ENCODE data around the gene LYZL6.
"Not testable (repeated sequence)": the region's sequence is repeated elsewhere in the genome, so short reads cannot be mapped to it uniquely, and the experiment has no call there.

Gene LYZL6

GRCh38 chr17:35944151-35944550, 638 bp upstream of the LYZL6 start:
- no peak for DNase-seq

GRCh38 chr17:35942588-35943186, 826 bp downstream of the LYZL6 start:
- no peak for DNase-seq

GRCh38 chr17:35938492-35938891, 5.0 kb downstream of the LYZL6 start:
- DNase-seq, result not testable (repeated sequence)

- DNase-seq, result no peak
These were observed 7.5 kb downstream of the LYZL6 start for GRCh38 chr17:35936063-35936462.

- DNase-seq, result no peak
These were observed 8.8 kb downstream of the LYZL6 start for GRCh38 chr17:35934760-35935159.

- no peak for DNase-seq
These were observed 10.9 kb downstream of the LYZL6 start for GRCh38 chr17:35932586-35932985.

- no peak for DNase-seq
These were observed 11.6 kb downstream of the LYZL6 start for GRCh38 chr17:35931794-35932425.

- DNase-seq, result peak; percentile 91
These were observed 13.1 kb downstream of the LYZL6 start, which contains the start of gene RDM1 for GRCh38 chr17:35930211-35931065. Gene RDM1 (minus strand): TSS chr17:35930773. CDS start chr17:35930727, 46 bp downstream.

- DNase-seq, result no peak
These were observed 15.8 kb downstream of the LYZL6 start for GRCh38 chr17:35927714-35928113.

- DNase-seq, result no peak
These were observed 19.9 kb downstream of the LYZL6 start for GRCh38 chr17:35923609-35924114.

GRCh38 chr17:35920229-35920628, 23.3 kb downstream of the LYZL6 start:
- DNase-seq, result no peak

GRCh38 chr17:35918665-35919064, 24.8 kb downstream of the LYZL6 start:
- DNase-seq, result no peak

GRCh38 chr17:35917519-35918213, 25.8 kb downstream of the LYZL6 start:
- DNase-seq, result no peak

- no peak for DNase-seq
These were observed 28.2 kb downstream of the LYZL6 start for GRCh38 chr17:35915153-35915964.

GRCh38 chr17:35914354-35914753, 29.2 kb downstream of the LYZL6 start:
- no peak for DNase-seq

- no peak for DNase-seq
These were observed 29.9 kb downstream of the LYZL6 start for GRCh38 chr17:35913609-35914008.

GRCh38 chr17:35912942-35913341, 30.6 kb downstream of the LYZL6 start:
- no peak for DNase-seq

- DNase-seq, result no peak
These were observed 31.1 kb downstream of the LYZL6 start for GRCh38 chr17:35912339-35912912.

- no peak for DNase-seq
These were observed 34.1 kb downstream of the LYZL6 start for GRCh38 chr17:35909408-35909807.

GRCh38 chr17:35907691-35908090, 35.8 kb downstream of the LYZL6 start:
- DNase-seq, result no peak

GRCh38 chr17:35906926-35907637, 36.4 kb downstream of the LYZL6 start:
- no peak for DNase-seq
